ENCODE data around the gene CATSPERB.

Gene CATSPERB

GRCh38 chr14:91744068-91744480 is 12.2 kb upstream of the CATSPERB start (continued):
- no peak for TF ChIP-seq ZNF626 (tag by site-specific recombination; IDR thresholded peaks at IDR 0.05)
- TF ChIP-seq SALL2 (tag by site-specific recombination; IDR thresholded peaks at IDR 0.05; ENCODE audit: borderline replicate concordance), result no peak
- TF ChIP-seq, protein P1, sequence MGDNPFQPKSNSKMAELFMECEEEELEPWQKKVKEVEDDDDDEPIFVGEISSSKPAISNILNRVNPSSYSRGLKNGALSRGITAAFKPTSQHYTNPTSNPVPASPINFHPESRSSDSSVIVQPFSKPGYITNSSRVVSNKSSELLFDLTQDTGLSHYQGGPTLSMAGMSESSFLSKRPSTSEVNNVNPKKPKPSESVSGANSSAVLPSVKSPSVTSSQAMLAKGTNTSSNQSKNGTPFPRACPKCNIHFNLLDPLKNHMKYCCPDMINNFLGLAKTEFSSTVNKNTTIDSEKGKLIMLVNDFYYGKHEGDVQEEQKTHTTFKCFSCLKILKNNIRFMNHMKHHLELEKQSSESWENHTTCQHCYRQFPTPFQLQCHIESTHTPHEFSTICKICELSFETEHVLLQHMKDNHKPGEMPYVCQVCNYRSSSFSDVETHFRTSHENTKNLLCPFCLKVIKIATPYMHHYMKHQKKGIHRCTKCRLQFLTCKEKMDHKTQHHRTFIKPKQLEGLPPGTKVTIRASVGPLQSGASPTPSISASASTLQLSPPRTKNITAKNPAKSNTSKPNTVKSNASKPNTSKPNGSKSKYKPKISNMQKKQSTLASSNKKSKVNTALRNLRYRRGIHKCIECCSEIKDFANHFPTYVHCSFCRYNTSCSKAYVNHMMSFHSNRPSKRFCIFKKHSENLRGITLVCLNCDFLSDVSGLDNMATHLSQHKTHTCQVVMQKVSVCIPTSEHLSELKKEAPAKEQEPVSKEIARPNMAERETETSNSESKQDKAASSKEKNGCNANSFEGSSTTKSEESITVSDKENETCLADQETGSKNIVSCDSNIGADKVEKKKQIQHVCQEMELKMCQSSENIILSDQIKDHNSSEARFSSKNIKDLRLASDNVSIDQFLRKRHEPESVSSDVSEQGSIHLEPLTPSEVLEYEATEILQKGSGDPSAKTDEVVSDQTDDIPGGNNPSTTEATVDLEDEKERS (tag by site-specific recombination; IDR thresholded peaks at IDR 0.05), result no peak
- TF ChIP-seq, protein P2, sequence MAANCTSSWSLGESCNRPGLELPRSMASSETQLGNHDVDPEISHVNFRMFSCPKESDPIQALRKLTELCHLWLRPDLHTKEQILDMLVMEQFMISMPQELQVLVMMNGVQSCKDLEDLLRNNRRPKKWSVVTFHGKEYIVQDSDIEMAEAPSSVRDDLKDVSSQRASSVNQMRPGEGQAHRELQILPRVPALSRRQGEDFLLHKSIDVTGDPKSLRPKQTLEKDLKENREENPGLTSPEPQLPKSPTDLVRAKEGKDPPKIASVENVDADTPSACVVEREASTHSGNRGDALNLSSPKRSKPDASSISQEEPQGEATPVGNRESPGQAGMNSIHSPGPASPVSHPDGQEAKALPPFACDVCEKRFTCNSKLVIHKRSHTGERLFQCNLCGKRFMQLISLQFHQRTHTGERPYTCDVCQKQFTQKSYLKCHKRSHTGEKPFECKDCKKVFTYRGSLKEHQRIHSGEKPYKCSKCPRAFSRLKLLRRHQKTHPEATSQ (tag by site-specific recombination; IDR thresholded peaks at IDR 0.05), result no peak
- TF ChIP-seq ZBTB7A (tag by site-specific recombination; IDR thresholded peaks at IDR 0.05; ENCODE audit: low read depth), result no peak
- TF ChIP-seq ZNF518A (tag by site-specific recombination; conservative IDR thresholded peaks at IDR 0.05; ENCODE audit: low read depth), result no peak
- no peak for TF ChIP-seq ZNF155 (tag by site-specific recombination; IDR thresholded peaks at IDR 0.05)
- TF ChIP-seq KLF8 (tag by site-specific recombination; IDR thresholded peaks at IDR 0.05), result 0 out of 2 replicates have a peak, but pooled peaks have one; percentile 43
- TF ChIP-seq BCL11A (tag by site-specific recombination; IDR thresholded peaks at IDR 0.05; ENCODE audit: low read depth), result no peak
- no peak for TF ChIP-seq ZNF639 (tag by site-specific recombination; IDR thresholded peaks at IDR 0.05)
- no peak for TF ChIP-seq ZBTB1 (tag by site-specific recombination; IDR thresholded peaks at IDR 0.05)
- TF ChIP-seq, protein P3, sequence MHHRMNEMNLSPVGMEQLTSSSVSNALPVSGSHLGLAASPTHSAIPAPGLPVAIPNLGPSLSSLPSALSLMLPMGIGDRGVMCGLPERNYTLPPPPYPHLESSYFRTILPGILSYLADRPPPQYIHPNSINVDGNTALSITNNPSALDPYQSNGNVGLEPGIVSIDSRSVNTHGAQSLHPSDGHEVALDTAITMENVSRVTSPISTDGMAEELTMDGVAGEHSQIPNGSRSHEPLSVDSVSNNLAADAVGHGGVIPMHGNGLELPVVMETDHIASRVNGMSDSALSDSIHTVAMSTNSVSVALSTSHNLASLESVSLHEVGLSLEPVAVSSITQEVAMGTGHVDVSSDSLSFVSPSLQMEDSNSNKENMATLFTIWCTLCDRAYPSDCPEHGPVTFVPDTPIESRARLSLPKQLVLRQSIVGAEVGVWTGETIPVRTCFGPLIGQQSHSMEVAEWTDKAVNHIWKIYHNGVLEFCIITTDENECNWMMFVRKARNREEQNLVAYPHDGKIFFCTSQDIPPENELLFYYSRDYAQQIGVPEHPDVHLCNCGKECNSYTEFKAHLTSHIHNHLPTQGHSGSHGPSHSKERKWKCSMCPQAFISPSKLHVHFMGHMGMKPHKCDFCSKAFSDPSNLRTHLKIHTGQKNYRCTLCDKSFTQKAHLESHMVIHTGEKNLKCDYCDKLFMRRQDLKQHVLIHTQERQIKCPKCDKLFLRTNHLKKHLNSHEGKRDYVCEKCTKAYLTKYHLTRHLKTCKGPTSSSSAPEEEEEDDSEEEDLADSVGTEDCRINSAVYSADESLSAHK (tag by site-specific recombination; IDR thresholded peaks at IDR 0.05), result no peak; the same call in 1 of the 2 replicates
- TF ChIP-seq ZNF548 (tag by site-specific recombination; IDR thresholded peaks at IDR 0.05), result no peak
- no peak for TF ChIP-seq ZNF202 (tag by site-specific recombination; IDR thresholded peaks at IDR 0.05; ENCODE audit: borderline replicate concordance)
- TF ChIP-seq ZNF23 (tag by site-specific recombination; IDR thresholded peaks at IDR 0.05; ENCODE audit: borderline replicate concordance), result no peak
- TF ChIP-seq MZF1 (tag by site-specific recombination; IDR thresholded peaks at IDR 0.05; ENCODE audit: borderline replicate concordance), result peak; percentile 88; the same call in 1 of the 2 replicates
- TF ChIP-seq RBAK (tag by site-specific recombination; IDR thresholded peaks at IDR 0.05), result no peak
- TF ChIP-seq GLIS2 (tag by site-specific recombination; IDR thresholded peaks at IDR 0.05), result no peak
- no peak for TF ChIP-seq KLF9 (tag by site-specific recombination; IDR thresholded peaks at IDR 0.05; ENCODE audit: low read depth)
- no peak for TF ChIP-seq ZNF747 (tag by site-specific recombination; IDR thresholded peaks at IDR 0.05)
- no peak for TF ChIP-seq ZNF248 (tag by site-specific recombination; IDR thresholded peaks at IDR 0.05)
- TF ChIP-seq ZNF221 (tag by site-specific recombination; IDR thresholded peaks at IDR 0.05; ENCODE audit: borderline replicate concordance), result no peak
- TF ChIP-seq ZNF433 (tag by site-specific recombination; IDR thresholded peaks at IDR 0.05; ENCODE audit: low read depth), result no peak
- TF ChIP-seq, protein P4, sequence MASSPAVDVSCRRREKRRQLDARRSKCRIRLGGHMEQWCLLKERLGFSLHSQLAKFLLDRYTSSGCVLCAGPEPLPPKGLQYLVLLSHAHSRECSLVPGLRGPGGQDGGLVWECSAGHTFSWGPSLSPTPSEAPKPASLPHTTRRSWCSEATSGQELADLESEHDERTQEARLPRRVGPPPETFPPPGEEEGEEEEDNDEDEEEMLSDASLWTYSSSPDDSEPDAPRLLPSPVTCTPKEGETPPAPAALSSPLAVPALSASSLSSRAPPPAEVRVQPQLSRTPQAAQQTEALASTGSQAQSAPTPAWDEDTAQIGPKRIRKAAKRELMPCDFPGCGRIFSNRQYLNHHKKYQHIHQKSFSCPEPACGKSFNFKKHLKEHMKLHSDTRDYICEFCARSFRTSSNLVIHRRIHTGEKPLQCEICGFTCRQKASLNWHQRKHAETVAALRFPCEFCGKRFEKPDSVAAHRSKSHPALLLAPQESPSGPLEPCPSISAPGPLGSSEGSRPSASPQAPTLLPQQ (tag by site-specific recombination; IDR thresholded peaks at IDR 0.05), result no peak

Measured in HEK293 (cell line).